GM12878 (cell line): Measurements from ENCODE around the gene SYNPO2L. TPM values are rescaled to one million over a fixed set of nuclear protein-coding genes. Genes with fewer than 3 reads are reported as not detected.

Experiments used
- ATAC-seq: fragments of 200-7000 bp; cut with Tn5 transposase; 3 replicates; pipeline ENCODE4 v1.9.1; 2020; ENCODE audit warnings: mild to moderate bottlenecking, moderate library complexity
- BruUV-seq: library from RNA; stranded (reverse); fragments of 400-500 nt; replicated peaks from 2 replicates; lab custom pipeline; 2021; lab: Mats Ljungman, UMichigan
- CTCF ChIA-PET: fragments of 300-600 bp; sonication (Branson Sonifier 250); formaldehyde crosslinking; extraction: SDS; loops from one replicate; lab custom pipeline; 2021; ENCODE audit warnings: inconsistent platforms; lab: Yijun Ruan, JAX
- POLR2A ChIA-PET: fragments of 350-600 bp; formaldehyde crosslinking; extraction: SDS; loops from one replicate; lab custom pipeline; 2021; ENCODE audit warnings: inconsistent platforms; lab: Charles Lee
- RAD21 ChIA-PET: fragments of 300-600 bp; sonication (Branson Sonifier 250); formaldehyde crosslinking; loops from one replicate; lab custom pipeline; 2023; ENCODE audit warnings: antibody characterized with exemption; ENCODE audit not compliant: unreplicated experiment; lab: Charles Lee
- SMC1A ChIA-PET: fragments of 300-600 bp; sonication (Branson Sonifier 250); formaldehyde crosslinking; loops from one replicate; lab custom pipeline; 2023; ENCODE audit not compliant: unreplicated experiment, uncharacterized antibody; lab: Charles Lee
- DNase-seq: peaks from one replicate; pipeline ENCODE4 v3.0.0-alpha.2; 2011; ENCODE audit warnings: low read depth, low spot score
- FAIRE-seq: peaks from 3 replicates; lab custom pipeline; 2011; peaks lifted over from hg19 to GRCh38; lab: Jason Lieb, UNC
- H2AFZ ChIP-seq: 2 replicates; pipeline ENCODE4 v1.6.0; 2011; ENCODE audit warnings: low read depth, low read length, control low read depth; ENCODE audit not compliant: control insufficient read depth
- H3K27ac ChIP-seq: 2 replicates; pipeline ENCODE4 v1.5.1; 2011; ENCODE audit warnings: control low read depth; ENCODE audit not compliant: control insufficient read depth, insufficient read depth
- H3K27me3 ChIP-seq, 2 experiments: replicated peaks in 1 of 2; 2 replicates each; pipeline versions ENCODE4 v1.6.0 to v1.6.1; 2011; ENCODE audit warnings: low read length in 1 of 2; ENCODE audit not compliant: control insufficient read depth in 2 of 2, insufficient read depth in 2 of 2
- H3K36me3 ChIP-seq, 2 experiments: 2 replicates each; pipeline ENCODE4 v1.5.1; 2011; ENCODE audit warnings: low read length in 1 of 2; ENCODE audit not compliant: control insufficient read depth in 2 of 2, insufficient read depth in 2 of 2
- H3K4me1 ChIP-seq: 2 replicates; pipeline ENCODE4 v1.6.1; 2011; ENCODE audit warnings: mild to moderate bottlenecking, low read length, moderate library complexity, mixed read lengths; ENCODE audit not compliant: control insufficient read depth, insufficient read depth
- H3K4me2 ChIP-seq: 2 replicates; pipeline ENCODE4 v1.6.0; 2011; ENCODE audit warnings: control low read depth; ENCODE audit not compliant: control insufficient read depth, insufficient read depth
- H3K4me3 ChIP-seq: fragments of 200-600 bp; sonication (generic); 2 replicates; pipeline ENCODE4 v1.5.1; 2016
- H3K79me2 ChIP-seq: 2 replicates; pipeline ENCODE4 v1.6.0; 2011; ENCODE audit warnings: low read length; ENCODE audit not compliant: control insufficient read depth, insufficient read depth
- H3K9ac ChIP-seq: 2 replicates; pipeline ENCODE4 v1.8.0; 2011; ENCODE audit warnings: low read length, control low read depth, mixed read lengths; ENCODE audit not compliant: control insufficient read depth, insufficient read depth
- H3K9me3 ChIP-seq: replicated peaks from 3 replicates; pipeline ENCODE4 v1.5.1; 2011; ENCODE audit warnings: mild to moderate bottlenecking, low read length; ENCODE audit not compliant: control insufficient read depth, insufficient read depth
- H4K20me1 ChIP-seq: 2 replicates; pipeline ENCODE4 v1.6.0; 2011; ENCODE audit not compliant: control insufficient read depth, insufficient read depth
- BCL11A ChIP-seq: IDR thresholded peaks from 2 replicates; pipeline ENCODE4 v1.6.1; 2011; ENCODE audit warnings: low read depth, low read length
- CHD4 ChIP-seq: fragments of 200-600 bp; sonication (generic); IDR thresholded peaks from 2 replicates; pipeline ENCODE4 v1.6.1; 2016; ENCODE audit warnings: mild to moderate bottlenecking
- DPF2 ChIP-seq: fragments of 450-650 bp; IDR thresholded peaks from 2 replicates; pipeline ENCODE4 v1.6.1; 2017; ENCODE audit warnings: mild to moderate bottlenecking
- EP300 ChIP-seq, 2 experiments: fragments of 150-350 bp in 1 of 2; IDR thresholded peaks; 2 replicates each; pipeline ENCODE4 v1.6.1; 2011 to 2012; ENCODE audit warnings: low read depth in 2 of 2, low read length in 2 of 2, borderline replicate concordance in 1 of 2, improper control_type of control experiment in 1 of 2, inconsistent platforms in 1 of 2; ENCODE audit not compliant: control insufficient read depth in 1 of 2
- HDAC6 ChIP-seq: fragments of 200-600 bp; sonication (generic); IDR thresholded peaks from one replicate; pipeline ENCODE4 v1.8.0; 2017; ENCODE audit warnings: antibody characterized with exemption; ENCODE audit not compliant: unreplicated experiment
- IRF5 ChIP-seq: fragments of 450-650 bp; IDR thresholded peaks from 2 replicates; pipeline ENCODE4 v1.6.1; 2017; ENCODE audit warnings: borderline replicate concordance
- JUNB ChIP-seq: IDR thresholded peaks from 2 replicates; pipeline ENCODE4 v1.6.1; 2016; ENCODE audit warnings: antibody characterized with exemption, mild to moderate bottlenecking
- NKRF ChIP-seq: fragments of 450-650 bp; conservative IDR thresholded peaks from 2 replicates; pipeline ENCODE4 v1.6.1; 2017; ENCODE audit warnings: mild to moderate bottlenecking, moderate library complexity
- RB1 ChIP-seq: fragments of 450-650 bp; formaldehyde crosslinking; IDR thresholded peaks from 2 replicates; pipeline ENCODE4 v1.6.1; 2017; ENCODE audit warnings: mild to moderate bottlenecking, borderline replicate concordance
- SMAD5 ChIP-seq: IDR thresholded peaks from 2 replicates; pipeline ENCODE4 v1.6.1; 2016; ENCODE audit warnings: antibody characterized with exemption, low read depth
- SPI1 ChIP-seq: IDR thresholded peaks from 2 replicates; pipeline ENCODE4 v1.6.1; 2011; ENCODE audit warnings: low read depth, mild to moderate bottlenecking, low read length, moderate library complexity, borderline replicate concordance; ENCODE audit not compliant: insufficient read depth
- STAT3 ChIP-seq: IDR thresholded peaks from 2 replicates; pipeline ENCODE4 v1.6.1; 2011; ENCODE audit warnings: low read depth, low read length, improper control_type of control experiment
- WGBS: methylation state at CpG from one replicate; pipeline ENCODE4 v1.1.6; 2016; ENCODE audit warnings: low lambda C conversion rate; ENCODE audit not compliant: insufficient replicate concordance, insufficient coverage; ENCODE audit errors: missing lambda C conversion rate; 5-methylcytosine and 5-hydroxymethylcytosine counted together
- in situ Hi-C: fragments of 300-500 bp; cut with MboI; formaldehyde crosslinking; loops from 9 replicates; pipeline ENCODE4 v1.14.3; 2018; ENCODE audit warnings: mixed read lengths
- intact Hi-C: fragments of 100-400 bp; cut with micrococcal nuclease; formaldehyde crosslinking; loops from one replicate; pipeline ENCODE4 v1.14.2; 2022; ENCODE audit not compliant: unreplicated experiment
- polyA plus RNA-seq, 11 experiments: library from polyadenylated mRNA; depleted of rRNA in 4 of 11; unstranded in 6 of 11; stranded (reverse) in 5 of 11; fragments of >200 nt; fragmentation: Nextera tagmentation in 4 of 11; fragmentation: Illumina TruSeq in 1 of 11; extraction: Ambion mirVana in 4 of 11; extraction: Trizol in 1 of 11; gene quantifications; 1 replicate in 1 of 11; 2 replicates in 10 of 11; pipeline versions ENCODE4 v1.2.1 to v1.2.3, GENCODE V29; 2011 to 2016; ENCODE audit warnings: inconsistent platforms in 2 of 11, missing spikeins in 2 of 11, low read depth in 1 of 11
- total RNA-seq, 4 experiments: library from RNA; depleted of rRNA in 3 of 4; stranded (reverse); fragments of >200 nt in 3 of 4; fragmentation: Illumina TruSeq in 1 of 4; extraction: Trizol in 1 of 4; gene quantifications; 2 replicates each; pipeline versions ENCODE4 v1.2.1 to v1.2.3, GENCODE V29; 2013 to 2021
- TF ChIP-seq, protein P1 (sequence below): fragments of 450-650 bp; IDR thresholded peaks from 2 replicates; pipeline ENCODE4 v1.6.1; 2018; ENCODE audit warnings: mild to moderate bottlenecking, low read depth, moderate library complexity; ENCODE audit not compliant: partially characterized antibody
- TF ChIP-seq, protein P2 (sequence below): fragments of 450-650 bp; IDR thresholded peaks from 2 replicates; pipeline ENCODE4 v1.6.1; 2014; ENCODE audit warnings: mild to moderate bottlenecking

SYNPO2L gene
- total and polyA plus RNA-seq, 10 of the 15 experiments (the other 5 are each of a cell fraction or from before 2014, with no cell fraction given), result 0.01 to 2.3 (median 0.59) TPM

GRCh38 chr10:73648975-73649829 lies 6.6 kb downstream of the SYNPO2L start:
- DNase-seq (no peak), FAIRE-seq (no peak), ATAC-seq (no peak)
- ChIA-PET CTCF (interaction anchor here (0.7 to 2.0 kb wide), 9 partner anchors 9 to 230 kb away, joined by 3 to 7 read pairs (median 3); no protein-coding TSS in a partner anchor), RAD21 (interaction anchor here (0.5 to 3.5 kb wide), 6 partner anchors 22 to 230 kb away, joined by 3 to 13 read pairs (median 4); partner anchors contain the start of gene SEC24C), SMC1A (interaction anchor here (0.5 to 4.8 kb wide), 8 partner anchors 23 to 230 kb away, joined by 3 to 23 read pairs (median 4); partner anchors contain the start of genes CHCHD1, SEC24C and USP54), POLR2A (interaction anchor here (1.6 to 1.7 kb wide), 2 partner anchors 68 to 119 kb away, joined by 4 read pairs; no protein-coding TSS in a partner anchor)
- Histone ChIP-seq H3K79me2 (no peaks in the 10 kb centered on the region), H4K20me1 (no peaks in the 10 kb centered on the region), H3K4me1 (peaks cover 24% of the 10 kb centered on the region), H3K4me3 (no peak overlapping the region), H2AFZ (no peak overlapping the region), H3K27ac (no peak overlapping the region), H3K4me2 (no peak overlapping the region), H3K9me3 (no peaks in the 10 kb centered on the region), H3K9ac (no peak overlapping the region), H3K36me3 (no peaks in the 10 kb centered on the region), H3K27me3 (no peaks in the 10 kb centered on the region)
- in situ Hi-C loops (no loop called here), intact Hi-C loops (no loop called here)
- WGBS, result 68% methylated on average over 4 of the region's 4 CpGs
- BruUV-seq, result no TSS peak
- TF ChIP-seq BCL11A, result no peak
- TF ChIP-seq, protein P1, sequence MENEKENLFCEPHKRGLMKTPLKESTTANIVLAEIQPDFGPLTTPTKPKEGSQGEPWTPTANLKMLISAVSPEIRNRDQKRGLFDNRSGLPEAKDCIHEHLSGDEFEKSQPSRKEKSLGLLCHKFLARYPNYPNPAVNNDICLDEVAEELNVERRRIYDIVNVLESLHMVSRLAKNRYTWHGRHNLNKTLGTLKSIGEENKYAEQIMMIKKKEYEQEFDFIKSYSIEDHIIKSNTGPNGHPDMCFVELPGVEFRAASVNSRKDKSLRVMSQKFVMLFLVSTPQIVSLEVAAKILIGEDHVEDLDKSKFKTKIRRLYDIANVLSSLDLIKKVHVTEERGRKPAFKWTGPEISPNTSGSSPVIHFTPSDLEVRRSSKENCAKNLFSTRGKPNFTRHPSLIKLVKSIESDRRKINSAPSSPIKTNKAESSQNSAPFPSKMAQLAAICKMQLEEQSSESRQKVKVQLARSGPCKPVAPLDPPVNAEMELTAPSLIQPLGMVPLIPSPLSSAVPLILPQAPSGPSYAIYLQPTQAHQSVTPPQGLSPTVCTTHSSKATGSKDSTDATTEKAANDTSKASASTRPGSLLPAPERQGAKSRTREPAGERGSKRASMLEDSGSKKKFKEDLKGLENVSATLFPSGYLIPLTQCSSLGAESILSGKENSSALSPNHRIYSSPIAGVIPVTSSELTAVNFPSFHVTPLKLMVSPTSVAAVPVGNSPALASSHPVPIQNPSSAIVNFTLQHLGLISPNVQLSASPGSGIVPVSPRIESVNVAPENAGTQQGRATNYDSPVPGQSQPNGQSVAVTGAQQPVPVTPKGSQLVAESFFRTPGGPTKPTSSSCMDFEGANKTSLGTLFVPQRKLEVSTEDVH, result no peak
- no peak for TF ChIP-seq HDAC6
- no peak for TF ChIP-seq RB1
- no peak for TF ChIP-seq CHD4
- no peak for TF ChIP-seq SPI1
- TF ChIP-seq NKRF, result no peak
- TF ChIP-seq STAT3, result no peak
- no peak for TF ChIP-seq JUNB
- no peak for TF ChIP-seq SMAD5
- TF ChIP-seq IRF5, result no peak
- no peak for TF ChIP-seq EP300 (IDR thresholded peaks at IDR 0.05; ENCODE audit: borderline replicate concordance in 1 of 2, control insufficient read depth in 1 of 2, low read depth in 2 of 2, low read length in 2 of 2)
- no peak for TF ChIP-seq DPF2
- TF ChIP-seq, protein P2, sequence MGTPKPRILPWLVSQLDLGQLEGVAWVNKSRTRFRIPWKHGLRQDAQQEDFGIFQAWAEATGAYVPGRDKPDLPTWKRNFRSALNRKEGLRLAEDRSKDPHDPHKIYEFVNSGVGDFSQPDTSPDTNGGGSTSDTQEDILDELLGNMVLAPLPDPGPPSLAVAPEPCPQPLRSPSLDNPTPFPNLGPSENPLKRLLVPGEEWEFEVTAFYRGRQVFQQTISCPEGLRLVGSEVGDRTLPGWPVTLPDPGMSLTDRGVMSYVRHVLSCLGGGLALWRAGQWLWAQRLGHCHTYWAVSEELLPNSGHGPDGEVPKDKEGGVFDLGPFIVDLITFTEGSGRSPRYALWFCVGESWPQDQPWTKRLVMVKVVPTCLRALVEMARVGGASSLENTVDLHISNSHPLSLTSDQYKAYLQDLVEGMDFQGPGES, result no peak
